ENCODE data around the gene SRSF5. TPM values are rescaled to one million over a fixed set of nuclear protein-coding genes. Genes with fewer than 3 reads are reported as not detected.

SRSF5 gene
- total and polyA plus RNA-seq, 2 of the 13 experiments (the other 11 are each of a cell fraction or from before 2014, with no cell fraction given): 189 to 277 TPM

DNA sequence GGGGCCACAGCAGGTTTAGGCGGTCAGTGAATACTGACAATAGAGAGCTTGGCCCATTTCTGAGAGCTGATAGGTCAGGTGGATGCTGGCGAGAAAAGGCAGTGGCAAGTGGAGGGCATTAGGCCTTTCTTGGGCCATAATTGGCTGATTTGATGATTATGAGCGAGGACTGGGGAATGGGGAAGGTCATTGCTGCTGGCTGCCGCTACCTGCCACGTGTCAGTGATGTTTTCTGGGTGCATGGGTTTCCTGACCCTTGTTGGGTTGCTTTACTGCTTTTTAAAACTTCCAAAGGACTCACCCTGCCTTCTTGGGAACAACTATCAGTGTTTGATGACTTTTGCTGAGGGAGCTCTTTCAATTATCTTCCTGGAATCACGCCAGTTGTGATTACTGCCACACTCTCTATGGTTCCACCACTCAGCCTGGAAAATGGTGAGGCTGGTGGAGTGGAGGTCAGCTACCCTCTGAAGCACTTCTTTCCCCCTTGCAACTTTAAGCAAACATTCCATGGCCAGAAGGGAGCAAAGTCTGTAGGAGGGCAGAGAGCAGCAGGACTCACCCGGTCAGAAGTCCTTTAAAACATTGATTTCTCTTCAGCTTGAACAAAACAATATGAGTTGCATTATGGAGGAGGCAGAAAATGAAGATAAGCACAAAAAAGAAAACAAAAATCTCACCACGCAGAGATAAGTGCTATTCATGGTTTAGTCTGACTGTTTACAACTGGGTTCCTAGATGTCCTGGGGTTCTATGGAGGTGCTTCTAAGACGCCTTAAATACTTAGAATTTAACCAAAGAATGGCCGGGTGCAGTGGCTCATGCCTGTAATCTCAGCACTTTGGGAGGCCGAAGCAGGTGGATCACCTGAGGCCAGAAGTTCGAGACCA lies 42.2 kb downstream of the SRSF5 start (continued):
- TF ChIP-seq, protein P1, sequence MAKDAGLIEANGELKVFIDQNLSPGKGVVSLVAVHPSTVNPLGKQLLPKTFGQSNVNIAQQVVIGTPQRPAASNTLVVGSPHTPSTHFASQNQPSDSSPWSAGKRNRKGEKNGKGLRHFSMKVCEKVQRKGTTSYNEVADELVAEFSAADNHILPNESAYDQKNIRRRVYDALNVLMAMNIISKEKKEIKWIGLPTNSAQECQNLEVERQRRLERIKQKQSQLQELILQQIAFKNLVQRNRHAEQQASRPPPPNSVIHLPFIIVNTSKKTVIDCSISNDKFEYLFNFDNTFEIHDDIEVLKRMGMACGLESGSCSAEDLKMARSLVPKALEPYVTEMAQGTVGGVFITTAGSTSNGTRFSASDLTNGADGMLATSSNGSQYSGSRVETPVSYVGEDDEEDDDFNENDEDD (CRISPR knock-in tag; IDR thresholded peaks at IDR 0.05; ENCODE audit: borderline replicate concordance): no peak
- no peak for TF ChIP-seq SOX6 (IDR thresholded peaks at IDR 0.05)
- peak; percentile 98 for TF ChIP-seq SOX6 (CRISPR knock-in tag; IDR thresholded peaks at IDR 0.05)
- TF ChIP-seq TOE1 (CRISPR knock-in tag; IDR thresholded peaks at IDR 0.05): 0 out of 2 replicates have a peak, but pooled peaks have one; percentile 43
- TF ChIP-seq ARNT (IDR thresholded peaks at IDR 0.05): no peak
- no peak for TF ChIP-seq ARID2 (CRISPR knock-in tag; IDR thresholded peaks at IDR 0.05; ENCODE audit: borderline replicate concordance)
- no peak for TF ChIP-seq HOXA5 (CRISPR knock-in tag; IDR thresholded peaks at IDR 0.05)
- TF ChIP-seq ZBTB42 (CRISPR knock-in tag; IDR thresholded peaks at IDR 0.05): no peak
- TF ChIP-seq, protein P2, sequence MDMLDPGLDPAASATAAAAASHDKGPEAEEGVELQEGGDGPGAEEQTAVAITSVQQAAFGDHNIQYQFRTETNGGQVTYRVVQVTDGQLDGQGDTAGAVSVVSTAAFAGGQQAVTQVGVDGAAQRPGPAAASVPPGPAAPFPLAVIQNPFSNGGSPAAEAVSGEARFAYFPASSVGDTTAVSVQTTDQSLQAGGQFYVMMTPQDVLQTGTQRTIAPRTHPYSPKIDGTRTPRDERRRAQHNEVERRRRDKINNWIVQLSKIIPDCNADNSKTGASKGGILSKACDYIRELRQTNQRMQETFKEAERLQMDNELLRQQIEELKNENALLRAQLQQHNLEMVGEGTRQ (IDR thresholded peaks at IDR 0.05; ENCODE audit: low read depth, low read length): no peak
- TF ChIP-seq, protein P2 (CRISPR knock-in tag; IDR thresholded peaks at IDR 0.05; ENCODE audit: borderline replicate concordance): no peak
- TF ChIP-seq ZNF768 (CRISPR knock-in tag; IDR thresholded peaks at IDR 0.05): no peak
- 0 out of 2 replicates have a peak, but pooled peaks have one; percentile 23 for TF ChIP-seq ZNF275 (CRISPR knock-in tag; IDR thresholded peaks at IDR 0.05; ENCODE audit: borderline replicate concordance)
- TF ChIP-seq, protein P3, sequence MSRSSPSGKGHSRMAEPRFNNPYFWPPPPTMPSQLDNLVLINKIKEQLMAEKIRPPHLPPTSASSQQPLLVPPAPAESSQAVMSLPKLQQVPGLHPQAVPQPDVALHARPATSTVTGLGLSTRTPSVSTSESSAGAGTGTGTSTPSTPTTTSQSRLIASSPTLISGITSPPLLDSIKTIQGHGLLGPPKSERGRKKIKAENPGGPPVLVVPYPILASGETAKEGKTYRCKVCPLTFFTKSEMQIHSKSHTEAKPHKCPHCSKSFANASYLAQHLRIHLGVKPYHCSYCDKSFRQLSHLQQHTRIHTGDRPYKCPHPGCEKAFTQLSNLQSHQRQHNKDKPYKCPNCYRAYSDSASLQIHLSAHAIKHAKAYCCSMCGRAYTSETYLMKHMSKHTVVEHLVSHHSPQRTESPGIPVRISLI (CRISPR knock-in tag; IDR thresholded peaks at IDR 0.05; ENCODE audit: borderline replicate concordance): peak; percentile 35; the same call in 1 of the 2 replicates
- no peak for TF ChIP-seq NR3C1 (CRISPR knock-in tag; IDR thresholded peaks at IDR 0.05)
- TF ChIP-seq, protein P4, sequence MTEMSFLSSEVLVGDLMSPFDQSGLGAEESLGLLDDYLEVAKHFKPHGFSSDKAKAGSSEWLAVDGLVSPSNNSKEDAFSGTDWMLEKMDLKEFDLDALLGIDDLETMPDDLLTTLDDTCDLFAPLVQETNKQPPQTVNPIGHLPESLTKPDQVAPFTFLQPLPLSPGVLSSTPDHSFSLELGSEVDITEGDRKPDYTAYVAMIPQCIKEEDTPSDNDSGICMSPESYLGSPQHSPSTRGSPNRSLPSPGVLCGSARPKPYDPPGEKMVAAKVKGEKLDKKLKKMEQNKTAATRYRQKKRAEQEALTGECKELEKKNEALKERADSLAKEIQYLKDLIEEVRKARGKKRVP (CRISPR knock-in tag; IDR thresholded peaks at IDR 0.05): peak in 1 of 2 experiments; percentile 68; a peak in 2 of 4 replicates
- TF ChIP-seq FOXK1 (CRISPR knock-in tag; IDR thresholded peaks at IDR 0.05; ENCODE audit: borderline replicate concordance, low read depth): no peak; the same call in 1 of the 2 replicates
- no peak for TF ChIP-seq ZNF317 (CRISPR knock-in tag; IDR thresholded peaks at IDR 0.05)
- peak; percentile 79 to 84; a peak in 3 of 4 replicates for TF ChIP-seq NR2F1 (CRISPR knock-in tag; IDR thresholded peaks at IDR 0.05)
- no peak for TF ChIP-seq RBFOX2 (IDR thresholded peaks at IDR 0.05; ENCODE audit: low read depth, low read length)
- no peak for TF ChIP-seq REXO4 (CRISPR knock-in tag; IDR thresholded peaks at IDR 0.05; ENCODE audit: borderline replicate concordance)
- TF ChIP-seq MYNN (CRISPR knock-in tag; IDR thresholded peaks at IDR 0.05; ENCODE audit: low read depth): no peak
- TF ChIP-seq ZNF761 (CRISPR knock-in tag; conservative IDR thresholded peaks at IDR 0.05): no peak

Measured in HepG2 (cell line).